Measurements from ENCODE around the gene RAB3B. TPM values are rescaled to one million over a fixed set of nuclear protein-coding genes. Genes with fewer than 3 reads are reported as not detected.

The RAB3B gene
- total RNA-seq, 1 donor from 2014 or later: 86.2 TPM

GRCh38 chr1:51955797-51956527 is 34.5 kb downstream of the RAB3B start:
- peaks cover 20% of the 10 kb centered on the region for H3K4me1 Mint-ChIP-seq (ENCODE audit: low read depth)
- H3K27ac Mint-ChIP-seq: no peak overlapping the region
- no peak for TF ChIP-seq CTCF (IDR thresholded peaks at IDR 0.05; ENCODE audit: unreplicated experiment)

GRCh38 chr1:51954783-51955182 is 35.7 kb downstream of the RAB3B start:
- no peak for DNase-seq (ENCODE audit: low spot score, unreplicated experiment)
- Mint-ChIP-seq H3K4me3 (ENCODE audit: low read depth) (no peak overlapping the region), H3K27ac (no peak overlapping the region), H3K27me3 (no peaks in the 10 kb centered on the region), H3K4me1 (ENCODE audit: low read depth) (peaks cover 16% of the 10 kb centered on the region), H3K9me3 (ENCODE audit: low read depth) (no peaks in the 10 kb centered on the region), H3K36me3 (ENCODE audit: insufficient read depth) (peaks cover 29% of the 10 kb centered on the region)
- no peak for TF ChIP-seq CTCF (IDR thresholded peaks at IDR 0.05; ENCODE audit: unreplicated experiment)

More at GRCh38 chr1:51955797-51956527, 34.5 kb downstream of the RAB3B start:
- Mint-ChIP-seq H3K9me3 (ENCODE audit: low read depth) (no peaks in the 10 kb centered on the region), H3K36me3 (ENCODE audit: insufficient read depth) (peaks cover 23% of the 10 kb centered on the region), H3K27me3 (no peaks in the 10 kb centered on the region), H3K4me3 (ENCODE audit: low read depth) (no peak overlapping the region)
- DNase-seq (ENCODE audit: low spot score, unreplicated experiment): no peak

GRCh38 chr1:51953079-51953478 is 37.4 kb downstream of the RAB3B start:
- Mint-ChIP-seq H3K27ac (peak overlapping the region; percentile 87), H3K9me3 (ENCODE audit: low read depth) (no peaks in the 10 kb centered on the region), H3K27me3 (no peaks in the 10 kb centered on the region), H3K4me1 (ENCODE audit: low read depth) (peaks cover 16% of the 10 kb centered on the region), H3K36me3 (ENCODE audit: insufficient read depth) (peaks cover 26% of the 10 kb centered on the region), H3K4me3 (ENCODE audit: low read depth) (no peak overlapping the region)
- DNase-seq (ENCODE audit: low spot score, unreplicated experiment): no peak
- TF ChIP-seq CTCF (IDR thresholded peaks at IDR 0.05; ENCODE audit: unreplicated experiment): no peak

GRCh38 chr1:51952638-51953037 is 37.9 kb downstream of the RAB3B start:
- H3K27ac Mint-ChIP-seq: peak overlapping the region; percentile 87
- H3K36me3 Mint-ChIP-seq (ENCODE audit: insufficient read depth): peaks cover 25% of the 10 kb centered on the region
- H3K4me1 Mint-ChIP-seq (ENCODE audit: low read depth): peaks cover 15% of the 10 kb centered on the region
- H3K9me3 Mint-ChIP-seq (ENCODE audit: low read depth): no peaks in the 10 kb centered on the region
- TF ChIP-seq CTCF (IDR thresholded peaks at IDR 0.05; ENCODE audit: unreplicated experiment): no peak
- no peaks in the 10 kb centered on the region for H3K27me3 Mint-ChIP-seq
- no peak overlapping the region for H3K4me3 Mint-ChIP-seq (ENCODE audit: low read depth)
- no peak for DNase-seq (ENCODE audit: low spot score, unreplicated experiment)

GRCh38 chr1:51950701-51951100 is 39.8 kb downstream of the RAB3B start:
- no peak for DNase-seq (ENCODE audit: low spot score, unreplicated experiment)
- H3K27me3 Mint-ChIP-seq: no peaks in the 10 kb centered on the region
- TF ChIP-seq CTCF (IDR thresholded peaks at IDR 0.05; ENCODE audit: unreplicated experiment): no peak
- H3K36me3 Mint-ChIP-seq (ENCODE audit: insufficient read depth): peaks cover 25% of the 10 kb centered on the region
- H3K27ac Mint-ChIP-seq: no peak overlapping the region
- H3K9me3 Mint-ChIP-seq (ENCODE audit: low read depth): no peaks in the 10 kb centered on the region
- no peak overlapping the region for H3K4me3 Mint-ChIP-seq (ENCODE audit: low read depth)
- H3K4me1 Mint-ChIP-seq (ENCODE audit: low read depth): peaks cover 1% of the 10 kb centered on the region

All from progenitor cell of endocrine pancreas (in vitro differentiated cells).